Common myeloid progenitor, CD34-positive (primary cell): Measurements from ENCODE around the gene THEMIS2.
A peak's percentile ranks its signal among the peaks of the same experiment; 100 is the strongest.

Experiments used
- CTCF ChIA-PET: fragments of 350-600 bp; sonication (Branson Sonifier 250); formaldehyde crosslinking; loops from one replicate; lab custom pipeline; 2021; ENCODE audit warnings: antibody characterized with exemption; lab: Charles Lee
- POLR2A ChIA-PET: fragments of 350-600 bp; sonication (Branson Sonifier 250); formaldehyde crosslinking; loops from one replicate; lab custom pipeline; 2021; ENCODE audit warnings: antibody characterized with exemption; lab: Charles Lee
- DNase-seq, 3 donors: peaks; one replicate each; pipeline versions ENCODE4 v3.0.0 to v3.0.0-alpha.2; 2013
- H3K27ac ChIP-seq, 2 experiments: 1 replicate in 1 of 2; 2 replicates in 1 of 2; pipeline ENCODE4 v1.7.0; 2013; ENCODE audit warnings: inconsistent platforms in 2 of 2, low read length in 2 of 2, mild to moderate bottlenecking in 2 of 2, low read depth in 1 of 2, moderate library complexity in 1 of 2; ENCODE audit not compliant: severe bottlenecking in 2 of 2, insufficient read depth in 1 of 2, poor library complexity in 1 of 2
- H3K27me3 ChIP-seq, 5 experiments: replicated peaks in 2 of 5; 1 replicate in 3 of 5; 2 replicates in 2 of 5; pipeline versions ENCODE4 v1.6.1 to v1.7.0; 2013; ENCODE audit warnings: low read length in 4 of 5, mild to moderate bottlenecking in 2 of 5, moderate library complexity in 2 of 5, inconsistent platforms in 1 of 5; ENCODE audit not compliant: insufficient read depth in 5 of 5, control insufficient read depth in 4 of 5
- H3K36me3 ChIP-seq, 4 experiments: 1 replicate in 2 of 4; 2 replicates in 2 of 4; pipeline versions ENCODE4 v1.6.1 to v1.7.0; 2013; ENCODE audit warnings: low read length in 3 of 4, control low read depth in 1 of 4, mild to moderate bottlenecking in 1 of 4; ENCODE audit not compliant: control insufficient read depth in 4 of 4, insufficient read depth in 4 of 4
- H3K4me1 ChIP-seq, 4 experiments: 1 replicate in 3 of 4; 2 replicates in 1 of 4; pipeline versions ENCODE4 v1.6.1 to v1.7.1; 2013; ENCODE audit warnings: low read length in 3 of 4, mild to moderate bottlenecking in 3 of 4, control low read depth in 1 of 4, inconsistent platforms in 1 of 4, moderate library complexity in 1 of 4; ENCODE audit not compliant: control insufficient read depth in 4 of 4, insufficient read depth in 4 of 4; ENCODE audit errors: control extremely low read depth in 1 of 4
- H3K4me3 ChIP-seq, 7 experiments: 1 replicate in 4 of 7; 2 replicates in 3 of 7; pipeline versions ENCODE4 v1.5.1 to v1.7.0; 2013; ENCODE audit warnings: mild to moderate bottlenecking in 7 of 7, low read length in 6 of 7, moderate library complexity in 6 of 7, inconsistent platforms in 2 of 7, low read depth in 2 of 7, control low read depth in 1 of 7; ENCODE audit not compliant: insufficient read depth in 4 of 7, control insufficient read depth in 1 of 7; ENCODE audit errors: extremely low read depth in 1 of 7
- H3K9me3 ChIP-seq, 5 experiments: 1 replicate in 4 of 5; 2 replicates in 1 of 5; pipeline versions ENCODE4 v1.6.1 to v1.7.1; 2013; ENCODE audit warnings: low read length in 4 of 5, mild to moderate bottlenecking in 2 of 5, inconsistent platforms in 1 of 5, low read depth in 1 of 5, moderate library complexity in 1 of 5; ENCODE audit not compliant: control insufficient read depth in 4 of 5, insufficient read depth in 2 of 5; ENCODE audit errors: control extremely low read depth in 1 of 5
- WGBS: methylation state at CpG from one replicate; pipeline ENCODE4 v1.1.5; 2013; ENCODE audit not compliant: insufficient coverage; 5-methylcytosine and 5-hydroxymethylcytosine counted together

THEMIS2 gene

GRCh38 chr1:27878039-27878438 is 5.7 kb downstream of the THEMIS2 start:
- H3K36me3 ChIP-seq = peaks cover 2 to 57% (median 39%) of the 10 kb centered on the region in 4 experiments
- peaks cover 5 to 40% (median 32%) of the 10 kb centered on the region in 4 experiments for H3K4me1 ChIP-seq
- no peaks in the 10 kb centered on the region for H3K27me3 ChIP-seq
- peak in 2 of 3 donors; percentile 38 to 49 for DNase-seq
- no peak overlapping the region for H3K27ac ChIP-seq
- no peaks in the 10 kb centered on the region for H3K9me3 ChIP-seq
- POLR2A ChIA-PET = interaction anchor here (0.7 kb wide), 1 partner anchor 1504 kb away, joined by 3 read pairs; no protein-coding TSS in a partner anchor
- 100% methylated on average over 3 of the region's 4 CpGs for WGBS
- CTCF ChIA-PET = interaction anchor here (0.5 to 1.2 kb wide), 2 partner anchors 20 to 39 kb away, joined by 3 read pairs; no protein-coding TSS in a partner anchor
- no peak overlapping the region for H3K4me3 ChIP-seq

GRCh38 chr1:27878787-27879335 is 6.5 kb downstream of the THEMIS2 start:
- ChIA-PET POLR2A (interaction anchor here (0.6 to 0.7 kb wide), 2 partner anchors 10 to 21 kb away, joined by 3 read pairs; no protein-coding TSS in a partner anchor), CTCF (no interaction called here)
- H3K4me3 ChIP-seq = no peak overlapping the region
- peaks cover 2 to 65% (median 47%) of the 10 kb centered on the region in 4 experiments for H3K36me3 ChIP-seq
- WGBS = 54% methylated on average over 7 of the region's 8 CpGs
- no peak overlapping the region for H3K27ac ChIP-seq
- peaks cover 5 to 33% (median 26%) of the 10 kb centered on the region in 4 experiments for H3K4me1 ChIP-seq
- no peak for DNase-seq
- no peaks in the 10 kb centered on the region for H3K9me3 ChIP-seq
- H3K27me3 ChIP-seq = no peaks in the 10 kb centered on the region

DNA sequence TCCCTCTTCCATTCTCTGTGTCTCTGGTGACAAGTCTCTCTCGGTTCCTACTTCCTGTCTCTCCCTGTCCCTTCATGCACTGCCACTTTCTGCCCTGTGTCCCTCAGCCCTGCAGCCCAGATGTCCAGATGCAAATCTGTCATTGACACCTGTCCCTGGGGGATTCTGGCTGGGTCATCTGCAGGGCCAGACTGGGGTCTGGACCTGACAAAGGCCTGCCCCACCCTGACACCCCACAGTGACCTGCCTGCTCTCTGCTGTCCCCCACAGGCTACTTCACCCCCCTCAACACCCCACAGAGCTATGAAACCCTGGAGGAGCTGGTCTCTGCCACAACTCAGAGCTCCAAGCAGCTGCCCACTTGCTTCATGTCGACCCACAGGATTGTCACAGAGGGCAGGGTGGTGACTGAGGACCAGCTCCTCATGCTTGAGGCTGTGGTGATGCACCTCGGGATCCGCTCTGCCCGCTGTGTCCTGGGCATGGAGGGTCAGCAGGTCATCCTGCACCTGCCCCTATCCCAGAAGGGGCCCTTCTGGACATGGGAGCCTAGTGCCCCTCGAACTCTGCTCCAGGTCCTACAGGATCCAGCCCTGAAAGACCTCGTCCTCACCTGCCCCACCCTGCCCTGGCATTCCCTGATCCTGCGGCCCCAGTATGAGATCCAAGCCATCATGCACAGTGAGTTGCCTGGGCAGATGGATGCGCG is 7.2 kb downstream of the THEMIS2 start:
- Histone ChIP-seq H3K27ac (no peak overlapping the region), H3K9me3 (no peaks in the 10 kb centered on the region), H3K4me1 (peaks cover 5 to 29% (median 24%) of the 10 kb centered on the region in 4 experiments), H3K36me3 (peaks cover 2 to 72% (median 52%) of the 10 kb centered on the region in 4 experiments), H3K27me3 (no peaks in the 10 kb centered on the region), H3K4me3 (no peak overlapping the region)
- ChIA-PET POLR2A (interaction anchor here (0.6 kb wide), 2 partner anchors 10 to 11 kb away, joined by 3 read pairs; no protein-coding TSS in a partner anchor), CTCF (no interaction called here)
- no peak for DNase-seq
- 91% methylated on average over 7 of the region's 10 CpGs for WGBS

DNA sequence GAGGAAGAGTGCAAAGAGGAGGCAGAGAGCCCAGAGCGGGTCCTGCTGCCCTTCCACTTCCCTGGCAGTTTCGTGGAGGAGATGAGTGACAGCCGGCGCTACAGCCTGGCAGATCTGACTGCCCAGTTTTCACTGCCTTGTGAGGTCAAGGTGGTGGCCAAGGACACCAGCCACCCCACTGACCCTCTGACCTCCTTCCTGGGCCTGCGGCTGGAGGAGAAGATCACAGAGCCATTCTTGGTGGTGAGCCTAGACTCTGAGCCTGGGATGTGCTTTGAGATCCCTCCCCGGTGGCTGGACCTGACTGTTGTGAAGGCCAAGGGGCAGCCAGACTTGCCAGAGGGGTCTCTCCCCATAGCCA is 10.2 kb downstream of the THEMIS2 start:
- H3K4me1 ChIP-seq = peaks cover 11 to 40% (median 33%) of the 10 kb centered on the region in 4 experiments
- no peak for DNase-seq
- H3K27ac ChIP-seq = no peak overlapping the region
- no peaks in the 10 kb centered on the region for H3K9me3 ChIP-seq
- no peak overlapping the region for H3K4me3 ChIP-seq
- POLR2A ChIA-PET = no interaction called here
- CTCF ChIA-PET = no interaction called here
- H3K27me3 ChIP-seq = no peaks in the 10 kb centered on the region
- H3K36me3 ChIP-seq = peaks cover 5 to 83% (median 67%) of the 10 kb centered on the region in 4 experiments
- WGBS = 98% methylated on average over 4 of the region's 6 CpGs

- Histone ChIP-seq H3K4me3 (no peak overlapping the region), H3K9me3 (no peaks in the 10 kb centered on the region), H3K27me3 (no peaks in the 10 kb centered on the region), H3K36me3 (peaks cover 5 to 78% (median 68%) of the 10 kb centered on the region in 4 experiments), H3K4me1 (peaks cover 13 to 43% (median 36%) of the 10 kb centered on the region in 4 experiments), H3K27ac (no peak overlapping the region)
- WGBS = 94% methylated on average over 13 of the region's 13 CpGs
- POLR2A ChIA-PET = interaction anchor here (0.9 kb wide), 2 partner anchors 26 to 121 kb away, joined by 3 to 4 read pairs; no protein-coding TSS in a partner anchor
- CTCF ChIA-PET = no interaction called here
- no peak for DNase-seq
Observed at GRCh38 chr1:27883536-27883935, 11.2 kb downstream of the THEMIS2 start.

GRCh38 chr1:27884006-27884954 is 11.9 kb downstream of the THEMIS2 start:
- Histone ChIP-seq H3K4me1 (peaks cover 13 to 43% (median 35%) of the 10 kb centered on the region in 4 experiments), H3K27me3 (no peaks in the 10 kb centered on the region), H3K36me3 (peaks cover 5 to 79% (median 68%) of the 10 kb centered on the region in 4 experiments), H3K4me3 (peak overlapping the region in 1 of 7 experiments; percentile 17), H3K9me3 (no peaks in the 10 kb centered on the region), H3K27ac (peak overlapping the region; percentile 23 to 62)
- CTCF ChIA-PET = no interaction called here
- WGBS = 92% methylated on average over 21 of the region's 24 CpGs
- no peak for DNase-seq
- POLR2A ChIA-PET = interaction anchor here (0.7 to 0.9 kb wide), 3 partner anchors 9 to 120 kb away, joined by 3 to 4 read pairs (median 3); no protein-coding TSS in a partner anchor
